CD4-positive, alpha-beta T cell (primary cell): Measurements from ENCODE around the gene MUC4. TPM values are rescaled to one million over a fixed set of nuclear protein-coding genes. Genes with fewer than 3 reads are reported as not detected.

ENCODE experiments used
- ATAC-seq: fragments of 200-7000 bp; cut with Tn5 transposase; one replicate; pipeline ENCODE4 v1.10.0; 2022; ENCODE audit warnings: mild to moderate bottlenecking; ENCODE audit not compliant: poor library complexity
- CTCF ChIA-PET: fragments of 350-600 bp; sonication (Branson Sonifier 250); formaldehyde crosslinking; loops from one replicate; lab custom pipeline; 2021; ENCODE audit warnings: antibody characterized with exemption, inconsistent platforms; lab: Charles Lee
- POLR2A ChIA-PET: fragments of 350-600 bp; sonication (Branson Sonifier 250); formaldehyde crosslinking; loops from one replicate; lab custom pipeline; 2021; ENCODE audit warnings: antibody characterized with exemption, inconsistent platforms; lab: Charles Lee
- DNase-seq, 14 experiments: peaks; one replicate each; pipeline ENCODE4 v3.0.0-alpha.2; 2013 to 2020; ENCODE audit warnings: mixed read lengths in 2 of 14
- H3K27ac ChIP-seq, 2 donors: one replicate each; pipeline versions ENCODE4 v1.5.1 to v1.7.0; 2013; ENCODE audit warnings: low read length in 2 of 2, low read depth in 1 of 2, mild to moderate bottlenecking in 1 of 2
- H3K27me3 ChIP-seq, 2 experiments: 1 replicate in 1 of 2; 2 replicates in 1 of 2; pipeline versions ENCODE4 v1.6.1 to v1.7.0; 2013; ENCODE audit warnings: low read length in 2 of 2, control low read depth in 1 of 2, mild to moderate bottlenecking in 1 of 2, moderate library complexity in 1 of 2; ENCODE audit not compliant: insufficient read depth in 2 of 2, control insufficient read depth in 1 of 2
- H3K36me3 ChIP-seq: one replicate; pipeline ENCODE4 v1.6.1; 2013; ENCODE audit warnings: low read length, control low read depth; ENCODE audit not compliant: insufficient read depth
- H3K4me1 ChIP-seq: one replicate; pipeline ENCODE4 v1.6.1; 2013; ENCODE audit warnings: low read length, control low read depth; ENCODE audit not compliant: insufficient read depth
- H3K4me3 ChIP-seq: one replicate; pipeline ENCODE4 v1.5.1; 2013; ENCODE audit warnings: mild to moderate bottlenecking, low read length, moderate library complexity
- H3K9me3 ChIP-seq, 2 experiments: 1 replicate in 1 of 2; 2 replicates in 1 of 2; pipeline versions ENCODE4 v1.6.1 to v1.7.0; 2013; ENCODE audit warnings: low read length in 2 of 2, mild to moderate bottlenecking in 2 of 2, control low read depth in 1 of 2, moderate library complexity in 1 of 2; ENCODE audit not compliant: control insufficient read depth in 1 of 2, insufficient read depth in 1 of 2
- H3K27ac Mint-ChIP-seq: one replicate; pipeline ENCODE4 v1.8.0; 2020; ENCODE audit warnings: mixed read lengths
- H3K27me3 Mint-ChIP-seq: one replicate; pipeline ENCODE4 v1.8.0; 2021; ENCODE audit warnings: mixed read lengths
- H3K36me3 Mint-ChIP-seq: one replicate; pipeline ENCODE4 v1.8.0; 2021; ENCODE audit warnings: low read depth, mixed read lengths
- H3K4me1 Mint-ChIP-seq: one replicate; pipeline ENCODE4 v1.8.0; 2021; ENCODE audit warnings: low read depth, mixed read lengths
- H3K4me3 Mint-ChIP-seq: one replicate; pipeline ENCODE4 v1.8.0; 2020; ENCODE audit warnings: mild to moderate bottlenecking, mixed read lengths
- H3K9me3 Mint-ChIP-seq: one replicate; pipeline ENCODE4 v1.8.0; 2020; ENCODE audit warnings: mixed read lengths
- intact Hi-C, 2 experiments: fragments of 100-400 bp; cut with DNase I in 1 of 2; cut with micrococcal nuclease in 1 of 2; formaldehyde crosslinking; loops; one replicate each; pipeline versions ENCODE4 v1.15.1 to v1.9.0; 2023 to 2025; cut with DNase I, micrococcal nuclease
- total RNA-seq, 174 experiments: library from RNA in 2 of 174; stranded (reverse) in 2 of 174; gene quantifications; one replicate each; pipeline ENCODE4 v1.2.3 and lab custom pipeline; 2021 to 2026
- TF ChIP-seq, protein P1 (sequence below): fragments of 200-600 bp; IDR thresholded peaks from one replicate; pipeline ENCODE4 v1.8.0; 2022; ENCODE audit warnings: antibody characterized with exemption, mild to moderate bottlenecking

MUC4 gene
- total RNA-seq, 2 experiments from 2014 or later = not detected

DNA sequence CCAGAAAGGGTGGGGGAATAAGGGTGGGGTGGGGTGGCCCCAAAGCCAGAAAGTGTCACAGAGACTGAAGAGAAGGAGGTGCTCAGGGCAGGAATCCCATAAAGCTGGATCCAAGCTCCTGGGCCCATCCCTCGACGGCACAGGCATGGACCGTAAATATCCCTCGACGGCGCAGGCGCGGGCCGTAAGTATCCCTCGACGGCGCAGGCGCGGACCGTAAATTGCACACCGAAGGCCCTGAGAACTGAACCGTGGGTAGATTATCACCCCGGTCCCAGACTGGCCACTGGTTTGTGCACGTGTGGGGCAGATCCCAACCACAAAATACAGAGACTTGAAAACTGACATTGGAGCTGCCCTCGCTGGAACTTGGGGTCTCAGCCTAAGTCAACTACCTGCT is 41.3 kb upstream of the MUC4 start:
- POLR2A ChIA-PET = no interaction called here
- Mint-ChIP-seq H3K27me3 (peaks cover 5% of the 10 kb centered on the region), H3K36me3 (no peaks in the 10 kb centered on the region), H3K27ac (no peak overlapping the region), H3K4me1 (peaks cover 6% of the 10 kb centered on the region), H3K9me3 (no peaks in the 10 kb centered on the region), H3K4me3 (no peak overlapping the region)
- Histone ChIP-seq H3K4me3 (no peak overlapping the region), H3K27me3 (no peaks in the 10 kb centered on the region), H3K9me3 (no peaks in the 10 kb centered on the region), H3K27ac (no peak overlapping the region), H3K36me3 (no peaks in the 10 kb centered on the region), H3K4me1 (peaks cover 5% of the 10 kb centered on the region)
- TF ChIP-seq, protein P1, sequence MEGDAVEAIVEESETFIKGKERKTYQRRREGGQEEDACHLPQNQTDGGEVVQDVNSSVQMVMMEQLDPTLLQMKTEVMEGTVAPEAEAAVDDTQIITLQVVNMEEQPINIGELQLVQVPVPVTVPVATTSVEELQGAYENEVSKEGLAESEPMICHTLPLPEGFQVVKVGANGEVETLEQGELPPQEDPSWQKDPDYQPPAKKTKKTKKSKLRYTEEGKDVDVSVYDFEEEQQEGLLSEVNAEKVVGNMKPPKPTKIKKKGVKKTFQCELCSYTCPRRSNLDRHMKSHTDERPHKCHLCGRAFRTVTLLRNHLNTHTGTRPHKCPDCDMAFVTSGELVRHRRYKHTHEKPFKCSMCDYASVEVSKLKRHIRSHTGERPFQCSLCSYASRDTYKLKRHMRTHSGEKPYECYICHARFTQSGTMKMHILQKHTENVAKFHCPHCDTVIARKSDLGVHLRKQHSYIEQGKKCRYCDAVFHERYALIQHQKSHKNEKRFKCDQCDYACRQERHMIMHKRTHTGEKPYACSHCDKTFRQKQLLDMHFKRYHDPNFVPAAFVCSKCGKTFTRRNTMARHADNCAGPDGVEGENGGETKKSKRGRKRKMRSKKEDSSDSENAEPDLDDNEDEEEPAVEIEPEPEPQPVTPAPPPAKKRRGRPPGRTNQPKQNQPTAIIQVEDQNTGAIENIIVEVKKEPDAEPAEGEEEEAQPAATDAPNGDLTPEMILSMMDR = no peak
- DNase-seq (no peak), ATAC-seq (no peak)
- CTCF ChIA-PET = interaction anchor here (1.1 kb wide), 1 partner anchor 62 kb away, joined by 3 read pairs; no protein-coding TSS in a partner anchor
- intact Hi-C loops = loop anchor here (5.0 to 10.0 kb wide), 3 partner anchors 198 to 344 kb away; no protein-coding TSS in a partner anchor

DNA sequence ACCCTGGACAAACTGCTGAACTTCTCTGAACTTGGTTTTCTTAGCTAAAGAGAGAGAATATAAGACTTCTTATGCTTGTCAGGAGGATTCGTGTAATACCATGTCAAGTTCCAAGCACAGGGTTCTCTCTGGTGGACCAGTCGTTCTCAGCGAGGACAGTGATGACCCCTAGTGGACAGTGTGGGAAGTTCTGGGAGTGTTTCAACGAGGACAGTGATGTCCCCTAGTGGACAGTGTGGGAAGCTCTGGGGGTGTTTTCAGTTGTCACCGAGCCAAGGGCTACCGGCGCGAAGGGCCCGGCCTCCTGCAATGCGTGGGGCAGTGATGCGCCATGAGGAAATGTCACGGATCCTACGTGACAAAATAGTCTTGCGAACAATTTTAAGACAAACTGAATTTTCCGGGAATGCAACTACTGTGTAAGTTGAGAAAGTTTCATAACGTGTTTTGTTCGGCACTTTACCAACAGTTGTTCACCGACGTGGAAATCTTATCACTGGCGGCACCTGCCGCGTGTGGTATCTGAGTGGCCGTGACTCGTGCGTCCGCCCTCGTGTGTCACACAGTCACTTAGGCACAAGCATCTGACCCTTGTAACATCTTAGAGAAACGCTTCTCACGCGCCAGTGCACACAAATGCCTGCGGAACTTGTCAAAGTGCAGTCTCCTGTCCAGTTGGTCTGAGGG is 39.3 kb upstream of the MUC4 start:
- no peaks in the 10 kb centered on the region for H3K9me3 ChIP-seq
- intact Hi-C loops = loop anchor here (2.0 to 10.0 kb wide), 4 partner anchors 196 to 346 kb away; no protein-coding TSS in a partner anchor
- H3K27ac Mint-ChIP-seq = no peak overlapping the region
- peak overlapping the region; percentile 7 for H3K4me3 Mint-ChIP-seq
- H3K9me3 Mint-ChIP-seq = no peaks in the 10 kb centered on the region
- DNase-seq (peak; percentile 75 to 94 (median 86)), ATAC-seq (peak; percentile 100)
- peaks cover 5% of the 10 kb centered on the region for H3K27me3 Mint-ChIP-seq
- H3K4me1 ChIP-seq = peaks cover 5% of the 10 kb centered on the region
- no peak overlapping the region for H3K27ac ChIP-seq
- H3K36me3 ChIP-seq = no peaks in the 10 kb centered on the region
- POLR2A ChIA-PET = interaction anchor here (0.9 to 1.0 kb wide), 3 partner anchors 8 to 58 kb away, joined by 3 to 4 read pairs (median 4); no protein-coding TSS in a partner anchor
- TF ChIP-seq, protein P1 = peak; percentile 100
- H3K4me1 Mint-ChIP-seq = peaks cover 6% of the 10 kb centered on the region
- no peaks in the 10 kb centered on the region for H3K36me3 Mint-ChIP-seq
- no peak overlapping the region for H3K4me3 ChIP-seq
- no peaks in the 10 kb centered on the region for H3K27me3 ChIP-seq
- CTCF ChIA-PET = interaction anchor here (0.6 to 2.3 kb wide), 30 partner anchors 8 to 1180 kb away, joined by 3 to 23 read pairs (median 4); partner anchors contain the start of genes TNK2 and XXYLT1

DNA sequence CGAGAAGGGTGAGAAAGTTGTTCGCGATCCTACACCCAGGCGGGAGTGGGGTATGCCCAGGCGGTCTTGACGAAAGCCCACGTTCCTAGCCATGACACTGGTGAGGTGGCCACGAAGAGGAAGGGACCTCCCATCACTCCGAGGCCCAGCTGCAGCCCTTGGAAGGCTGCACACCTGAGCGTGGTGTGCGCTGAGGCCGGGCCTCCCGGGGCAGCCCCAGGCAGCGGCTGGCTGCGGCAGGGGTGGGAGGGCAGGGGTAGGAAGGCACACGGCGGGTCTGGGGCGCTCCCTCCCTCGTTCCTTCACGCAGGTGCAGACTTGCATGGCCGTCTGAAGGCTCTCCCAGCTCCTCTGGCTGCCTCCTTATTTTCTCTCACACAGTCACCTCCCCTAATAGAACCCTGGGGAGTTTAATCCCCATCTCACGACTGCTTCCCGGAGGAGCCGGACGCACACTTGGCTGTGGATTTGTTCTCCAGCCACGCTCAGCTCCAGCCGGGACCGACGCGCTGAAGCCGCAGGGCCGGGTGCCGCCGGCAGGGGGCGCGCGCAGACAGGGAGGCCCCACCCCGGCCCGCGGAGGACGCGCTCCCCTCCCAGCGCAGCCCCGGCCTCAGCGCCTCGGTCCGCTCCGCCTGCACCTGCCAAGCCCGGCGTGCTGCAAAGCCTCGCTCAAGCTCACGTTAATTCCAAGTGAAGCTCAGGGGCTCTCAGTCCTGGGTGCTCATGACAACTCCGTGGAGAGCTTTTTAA is 37.8 kb upstream of the MUC4 start:
- Histone ChIP-seq H3K27me3 (no peaks in the 10 kb centered on the region), H3K4me1 (peaks cover 5% of the 10 kb centered on the region), H3K36me3 (no peaks in the 10 kb centered on the region), H3K4me3 (no peak overlapping the region), H3K27ac (no peak overlapping the region), H3K9me3 (no peaks in the 10 kb centered on the region)
- peaks cover 5% of the 10 kb centered on the region for H3K27me3 Mint-ChIP-seq
- TF ChIP-seq, protein P1 = no peak
- no peaks in the 10 kb centered on the region for H3K9me3 Mint-ChIP-seq
- peaks cover 6% of the 10 kb centered on the region for H3K4me1 Mint-ChIP-seq
- ATAC-seq = no peak
- DNase-seq = no peak
- CTCF ChIA-PET = interaction anchor here (1.5 to 2.3 kb wide), 5 partner anchors 9 to 578 kb away, joined by 5 to 23 read pairs (median 10); partner anchors contain the start of genes TNK2 and XXYLT1
- POLR2A ChIA-PET = no interaction called here
- no peak overlapping the region for H3K27ac Mint-ChIP-seq
- no peaks in the 10 kb centered on the region for H3K36me3 Mint-ChIP-seq
- intact Hi-C loops = loop anchor here (2.0 to 10.0 kb wide), 4 partner anchors 195 to 348 kb away; no protein-coding TSS in a partner anchor
- H3K4me3 Mint-ChIP-seq = no peak overlapping the region
